Activated CD8-positive, alpha-beta memory T cell treated with anti-CD3 and anti-CD28 coated beads, Interleukin-2, amount 10 ng/mL, durations not matched to agents 7 days and 5 days (primary cell): ENCODE results near the gene IL1RL1. TPM values are rescaled to one million over a fixed set of nuclear protein-coding genes. Genes with fewer than 3 reads are reported as not detected.

ENCODE experiments used
- ATAC-seq: fragments of 150-1000 bp; cut with Tn5 transposase; one replicate; pipeline ENCODE4 v1.10.0; 2021; ENCODE audit warnings: moderate library complexity
- CTCF ChIA-PET: fragments of 350-600 bp; sonication (Branson Sonifier 250); formaldehyde crosslinking; loops from one replicate; lab custom pipeline; 2021; ENCODE audit warnings: antibody characterized with exemption; lab: Charles Lee
- DNase-seq: peaks from one replicate; pipeline ENCODE4 v3.0.0-alpha.2; 2020
- H3K27ac Mint-ChIP-seq: one replicate; pipeline ENCODE4 v1.8.0; 2021; ENCODE audit warnings: mild to moderate bottlenecking, mixed read lengths
- H3K27me3 Mint-ChIP-seq: one replicate; pipeline ENCODE4 v1.8.0; 2021; ENCODE audit warnings: mixed read lengths
- H3K36me3 Mint-ChIP-seq: one replicate; pipeline ENCODE4 v1.8.0; 2021; ENCODE audit warnings: mild to moderate bottlenecking, mixed read lengths
- H3K4me1 Mint-ChIP-seq: one replicate; pipeline ENCODE4 v1.8.0; 2021; ENCODE audit warnings: mixed read lengths
- H3K4me3 Mint-ChIP-seq: one replicate; pipeline ENCODE4 v1.8.0; 2021; ENCODE audit warnings: mild to moderate bottlenecking, moderate library complexity, mixed read lengths
- H3K9me3 Mint-ChIP-seq: one replicate; pipeline ENCODE4 v1.8.0; 2022; ENCODE audit warnings: low read depth, mixed read lengths
- total RNA-seq, 2 experiments: library from RNA; stranded (reverse); gene quantifications; one replicate each; pipeline ENCODE4 v1.2.3, GENCODE V29; 2021

Gene IL1RL1
- total RNA-seq, 2 experiments from 2014 or later, result 0.09 to 0.41 TPM

DNA sequence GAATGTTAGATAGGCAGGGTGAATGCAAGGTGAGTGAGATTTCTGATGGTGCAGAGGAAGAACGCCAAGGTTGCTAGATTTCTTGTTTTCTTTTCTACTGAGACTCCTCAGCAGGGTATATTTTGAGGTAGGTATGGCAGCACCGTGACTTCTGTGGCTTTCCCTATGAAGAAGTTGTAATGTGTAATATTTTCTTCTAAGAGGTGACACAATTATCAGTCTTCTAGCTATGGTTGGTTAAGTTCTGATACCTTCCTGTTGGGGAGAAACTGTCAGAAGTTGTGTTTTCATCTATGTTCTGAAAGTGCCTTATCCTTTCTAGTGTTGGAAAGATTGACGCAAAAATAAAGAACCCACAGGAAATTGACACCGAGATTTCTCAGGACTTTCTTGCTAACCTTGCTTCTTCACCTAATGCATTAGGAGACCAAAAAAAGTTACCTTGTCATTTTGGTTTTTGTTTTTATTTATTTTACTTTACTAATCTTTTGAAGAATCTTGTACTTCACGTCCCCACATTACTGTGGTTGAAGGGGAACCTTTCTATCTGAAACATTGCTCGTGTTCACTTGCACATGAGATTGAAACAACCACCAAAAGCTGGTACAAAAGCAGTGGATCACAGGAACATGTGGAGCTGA lies 56.1 kb downstream of the IL1RL1 start:
- peaks cover 16% of the 10 kb centered on the region for H3K9me3 Mint-ChIP-seq
- peaks cover 84% of the 10 kb centered on the region for H3K36me3 Mint-ChIP-seq
- peak; percentile 86 for ATAC-seq
- CTCF ChIA-PET, result interaction anchor here (1.5 to 1.9 kb wide), 2 partner anchors 12 to 127 kb away, joined by 4 to 5 read pairs; partner anchors contain the start of gene IL18R1
- H3K4me1 Mint-ChIP-seq, result peaks cover 44% of the 10 kb centered on the region
- H3K27me3 Mint-ChIP-seq, result no peaks in the 10 kb centered on the region
- H3K4me3 Mint-ChIP-seq, result peak overlapping the region; percentile 56
- DNase-seq, result peak; percentile 54
- peak overlapping the region; percentile 87 for H3K27ac Mint-ChIP-seq

DNA sequence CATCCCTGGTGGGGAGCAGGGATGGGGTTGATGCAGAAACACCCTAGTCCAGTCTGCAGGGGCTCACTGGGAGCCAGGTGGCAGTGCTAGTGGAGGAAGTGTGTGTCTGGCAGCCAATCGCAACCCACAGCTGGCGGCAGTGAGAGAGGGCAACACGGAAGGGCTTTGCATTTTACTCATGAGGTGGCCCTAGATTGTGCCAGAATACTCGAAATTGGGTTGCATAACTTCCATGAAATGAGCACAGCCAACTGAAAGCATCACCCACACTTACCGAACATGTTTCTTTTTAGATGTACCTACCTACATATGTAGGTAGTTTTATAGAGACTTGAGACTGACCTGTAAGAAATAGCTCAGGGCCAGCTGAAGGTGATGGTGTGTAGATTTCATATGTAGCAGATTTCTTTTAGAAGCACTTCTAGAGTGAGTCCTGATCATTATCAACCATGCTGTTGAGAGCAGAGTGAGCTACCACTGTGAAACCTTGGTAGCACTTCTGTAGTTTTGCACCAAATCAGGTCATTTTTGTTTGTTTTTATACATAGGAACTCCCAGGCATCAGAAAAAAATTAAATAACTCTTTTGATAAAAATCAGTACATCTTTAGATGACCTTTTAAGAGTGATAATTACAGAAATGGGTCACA lies 57.2 kb downstream of the IL1RL1 start:
- CTCF ChIA-PET, result interaction anchor here (1.5 to 1.9 kb wide), 2 partner anchors 13 to 128 kb away, joined by 4 to 5 read pairs; partner anchors contain the start of gene IL18R1
- DNase-seq, result no peak
- H3K4me1 Mint-ChIP-seq, result peaks cover 44% of the 10 kb centered on the region
- H3K4me3 Mint-ChIP-seq, result no peak overlapping the region
- H3K9me3 Mint-ChIP-seq, result peaks cover 20% of the 10 kb centered on the region
- peaks cover 83% of the 10 kb centered on the region for H3K36me3 Mint-ChIP-seq
- no peaks in the 10 kb centered on the region for H3K27me3 Mint-ChIP-seq
- peak overlapping the region; percentile 87 for H3K27ac Mint-ChIP-seq
- no peak for ATAC-seq

DNA sequence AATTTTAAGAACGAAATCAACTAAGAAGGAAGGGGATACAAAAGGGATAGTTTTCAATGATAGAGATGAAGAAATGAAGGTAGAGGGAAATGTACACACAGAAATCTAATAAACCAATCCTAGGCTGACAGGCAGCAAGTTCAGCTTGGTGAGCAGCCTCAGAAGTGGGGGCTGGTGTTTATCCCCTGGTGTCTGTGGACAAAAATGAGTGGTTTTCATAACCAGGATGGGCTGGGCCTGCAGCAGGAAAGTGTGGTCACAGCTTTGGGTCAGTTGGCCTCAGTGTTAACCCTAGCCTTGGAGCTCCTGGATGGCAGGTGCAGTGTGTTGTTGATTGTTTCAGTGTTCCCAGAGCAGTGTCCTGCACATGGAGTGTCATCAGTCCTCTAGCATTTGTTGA lies 58.5 kb downstream of the IL1RL1 start:
- H3K9me3 Mint-ChIP-seq, result peaks cover 19% of the 10 kb centered on the region
- peaks cover 44% of the 10 kb centered on the region for H3K4me1 Mint-ChIP-seq
- CTCF ChIA-PET, result no interaction called here
- no peak for ATAC-seq
- no peak overlapping the region for H3K4me3 Mint-ChIP-seq
- H3K27ac Mint-ChIP-seq, result no peak overlapping the region
- no peaks in the 10 kb centered on the region for H3K27me3 Mint-ChIP-seq
- peaks cover 80% of the 10 kb centered on the region for H3K36me3 Mint-ChIP-seq
- DNase-seq, result no peak

DNA sequence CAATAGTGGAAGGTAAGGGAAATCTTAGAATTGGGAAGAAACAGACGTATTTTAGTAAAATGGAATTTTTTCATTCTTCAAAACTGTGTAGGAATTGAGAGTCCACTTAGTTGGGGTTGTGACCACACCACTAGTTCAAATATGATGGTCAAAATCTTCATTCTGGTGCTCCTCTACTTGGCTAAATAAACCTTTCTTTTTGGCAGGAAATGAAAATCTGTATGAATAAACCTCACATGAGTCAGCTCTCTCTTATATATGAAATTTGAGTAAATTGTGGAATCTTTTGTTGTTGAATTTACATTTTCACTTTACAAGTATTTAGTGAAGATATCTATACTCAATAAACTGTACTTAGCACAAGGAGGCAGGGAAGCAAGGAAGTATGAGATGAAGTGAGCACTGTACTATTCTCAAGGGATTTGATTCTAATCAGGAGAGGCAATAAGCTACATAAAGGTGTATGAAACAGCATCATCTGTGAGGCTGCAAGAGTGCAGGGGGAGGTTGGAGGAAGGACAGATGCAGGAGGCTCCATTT lies 64.8 kb downstream of the IL1RL1 start:
- CTCF ChIA-PET, result interaction anchor here (1.5 kb wide), 1 partner anchor 21 kb away, joined by 3 read pairs; no protein-coding TSS in a partner anchor
- no peak for DNase-seq
- peaks cover 24% of the 10 kb centered on the region for H3K9me3 Mint-ChIP-seq
- no peak overlapping the region for H3K27ac Mint-ChIP-seq
- H3K27me3 Mint-ChIP-seq, result no peaks in the 10 kb centered on the region
- ATAC-seq, result no peak
- peaks cover 78% of the 10 kb centered on the region for H3K36me3 Mint-ChIP-seq
- H3K4me1 Mint-ChIP-seq, result peaks cover 2% of the 10 kb centered on the region
- no peak overlapping the region for H3K4me3 Mint-ChIP-seq

DNA sequence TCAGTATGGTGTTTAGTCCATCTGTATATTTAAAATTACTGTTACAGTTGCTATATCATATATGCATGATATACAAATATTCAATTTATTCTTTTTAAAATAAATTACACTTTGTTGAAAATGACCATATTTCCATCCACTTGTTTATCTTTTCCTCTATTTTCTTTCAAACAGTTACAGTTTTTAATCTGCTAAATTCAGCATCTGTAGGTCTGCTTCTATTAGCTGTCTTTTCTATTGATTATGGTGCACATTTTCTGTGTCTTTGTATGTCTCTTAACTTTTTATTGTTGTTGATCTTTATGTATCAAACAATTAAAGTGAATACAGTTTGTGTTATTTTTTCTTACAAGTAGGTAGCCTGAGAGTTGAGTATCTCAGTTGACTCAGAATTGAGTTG lies 72.4 kb downstream of the IL1RL1 start:
- Mint-ChIP-seq H3K27me3 (no peaks in the 10 kb centered on the region), H3K9me3 (peaks cover 26% of the 10 kb centered on the region), H3K27ac (no peak overlapping the region), H3K4me3 (no peak overlapping the region), H3K4me1 (peaks cover 7% of the 10 kb centered on the region), H3K36me3 (peaks cover 80% of the 10 kb centered on the region)
- CTCF ChIA-PET, result no interaction called here
- DNase-seq (no peak), ATAC-seq (no peak)

DNA sequence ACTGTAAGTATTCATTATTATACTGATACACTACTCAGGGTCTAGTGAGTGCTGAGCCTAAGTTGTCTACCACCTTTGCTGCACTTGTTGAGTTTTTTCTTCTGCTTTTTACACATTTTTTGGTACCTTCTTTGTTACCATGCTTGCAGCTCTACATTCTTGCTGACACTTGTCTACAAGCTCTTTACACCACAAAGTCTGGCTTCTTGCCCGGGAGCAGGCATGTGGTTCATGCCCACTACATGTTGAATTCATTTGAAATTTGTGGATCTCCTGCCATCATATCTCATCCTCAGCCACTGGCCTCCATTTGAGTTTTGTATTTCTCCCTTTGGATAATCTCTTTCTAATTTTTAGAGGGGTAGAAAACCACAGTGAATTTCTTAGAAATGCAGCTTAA lies 74.2 kb downstream of the IL1RL1 start:
- Mint-ChIP-seq H3K27ac (no peak overlapping the region), H3K4me3 (no peak overlapping the region), H3K9me3 (peaks cover 24% of the 10 kb centered on the region), H3K4me1 (peaks cover 7% of the 10 kb centered on the region), H3K36me3 (peaks cover 76% of the 10 kb centered on the region), H3K27me3 (no peaks in the 10 kb centered on the region)
- DNase-seq (no peak), ATAC-seq (no peak)
- CTCF ChIA-PET, result interaction anchor here (0.8 to 1.0 kb wide), 2 partner anchors 57 to 63 kb away, joined by 3 read pairs; no protein-coding TSS in a partner anchor

DNA sequence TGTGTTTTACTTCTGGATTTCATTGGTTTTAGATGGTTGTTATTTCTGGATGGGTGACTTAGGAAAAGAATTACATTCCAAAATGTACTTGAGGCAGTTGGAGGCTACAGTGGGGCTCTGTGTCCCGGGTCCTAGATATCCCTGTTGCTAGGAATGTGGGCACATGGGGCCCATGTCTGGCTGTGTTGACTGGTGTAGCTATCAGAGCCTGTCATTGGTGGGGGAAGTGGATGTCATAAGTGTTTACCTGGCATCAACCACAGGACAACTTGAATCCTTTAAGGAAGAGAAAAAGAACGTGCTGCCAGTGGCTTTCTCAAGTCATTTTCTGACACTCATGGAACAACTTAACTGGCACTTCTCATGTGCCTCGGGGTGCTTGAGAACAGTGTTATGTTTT lies 74.6 kb downstream of the IL1RL1 start:
- H3K27ac Mint-ChIP-seq, result no peak overlapping the region
- CTCF ChIA-PET, result interaction anchor here (0.8 to 1.0 kb wide), 2 partner anchors 57 to 63 kb away, joined by 3 read pairs; no protein-coding TSS in a partner anchor

DNA sequence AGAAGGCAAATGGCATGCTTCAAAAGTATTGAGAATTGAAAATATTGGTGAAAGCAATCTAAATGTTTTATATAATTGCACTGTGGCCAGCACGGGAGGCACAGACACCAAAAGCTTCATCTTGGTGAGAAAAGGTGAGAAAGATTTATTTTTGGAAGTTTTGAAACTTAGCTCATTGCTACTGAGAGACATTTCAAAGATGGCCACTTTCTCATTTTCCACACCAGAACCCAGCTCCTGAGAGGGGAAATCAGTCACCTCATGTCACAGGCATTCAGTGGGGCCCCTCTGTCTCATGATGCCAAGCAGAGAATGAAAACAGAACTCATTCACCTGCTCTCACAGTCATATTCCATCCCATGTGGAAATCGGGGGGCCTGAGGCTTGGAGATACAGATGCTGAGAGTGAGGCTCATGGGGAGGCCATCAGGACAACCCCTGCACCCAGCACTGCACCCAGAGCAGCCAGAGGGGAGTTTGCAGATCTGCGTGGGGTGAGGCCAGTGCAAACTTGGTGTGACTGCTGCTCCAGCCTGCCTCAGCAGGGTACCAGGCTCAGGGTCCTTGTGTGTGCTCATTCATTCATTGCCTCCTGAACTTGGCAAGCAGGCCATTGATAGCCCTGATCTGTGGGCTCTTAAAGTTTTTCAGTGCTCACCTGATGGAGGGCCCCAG lies 75.6 kb downstream of the IL1RL1 start:
- CTCF ChIA-PET, result no interaction called here
- Mint-ChIP-seq H3K9me3 (peaks cover 22% of the 10 kb centered on the region), H3K4me3 (no peak overlapping the region), H3K27me3 (no peaks in the 10 kb centered on the region), H3K4me1 (peaks cover 13% of the 10 kb centered on the region), H3K36me3 (peaks cover 70% of the 10 kb centered on the region), H3K27ac (no peak overlapping the region)
- DNase-seq (no peak), ATAC-seq (no peak)

More for the DNA sequence above, 74.6 kb downstream of the IL1RL1 start:
- H3K4me3 Mint-ChIP-seq, result no peak overlapping the region
- DNase-seq, result no peak
- H3K4me1 Mint-ChIP-seq, result peaks cover 7% of the 10 kb centered on the region
- no peaks in the 10 kb centered on the region for H3K27me3 Mint-ChIP-seq
- ATAC-seq, result no peak
- H3K9me3 Mint-ChIP-seq, result peaks cover 24% of the 10 kb centered on the region
- peaks cover 75% of the 10 kb centered on the region for H3K36me3 Mint-ChIP-seq

DNA sequence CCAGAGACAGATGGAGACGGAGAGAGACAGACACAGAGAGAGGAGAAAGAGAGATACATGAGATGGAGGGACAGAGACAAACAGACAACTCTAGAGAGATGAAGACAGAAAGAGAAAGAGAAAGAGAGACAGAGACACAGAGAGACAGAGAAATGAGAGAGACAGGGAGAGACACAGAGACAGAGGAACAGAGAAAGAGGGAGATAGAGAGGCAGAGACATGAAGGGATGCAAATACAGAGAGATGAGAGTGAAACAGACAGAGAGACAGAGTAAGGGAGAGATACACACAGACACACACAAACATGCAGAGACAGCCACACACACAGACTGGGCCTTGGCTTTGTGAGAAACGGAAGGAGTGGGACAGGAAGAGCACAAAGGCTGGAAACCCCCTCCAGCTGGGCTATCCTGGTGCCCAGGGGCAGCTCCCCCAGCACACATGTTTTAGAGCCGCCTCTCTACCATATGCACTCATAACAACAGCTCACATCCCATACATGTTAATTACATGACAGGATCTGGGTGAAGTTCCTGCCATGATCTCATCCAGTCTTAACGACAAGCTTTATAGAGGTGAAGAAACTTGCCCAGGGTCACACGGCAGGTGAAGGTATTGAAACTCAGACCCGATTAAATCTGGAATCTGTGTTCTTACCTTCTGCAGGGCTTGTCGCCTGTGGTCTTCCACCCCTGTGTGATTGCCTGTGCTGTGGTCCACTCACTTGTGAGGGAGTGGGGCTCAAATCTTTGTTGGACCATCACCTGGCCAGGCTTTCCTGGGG lies 76.6 kb downstream of the IL1RL1 start:
- peak overlapping the region; percentile 25 for H3K27ac Mint-ChIP-seq
- peaks cover 21% of the 10 kb centered on the region for H3K9me3 Mint-ChIP-seq
- ATAC-seq (no peak), DNase-seq (no peak)
- CTCF ChIA-PET, result no interaction called here
- peaks cover 65% of the 10 kb centered on the region for H3K36me3 Mint-ChIP-seq
- H3K27me3 Mint-ChIP-seq, result no peaks in the 10 kb centered on the region
- H3K4me3 Mint-ChIP-seq, result no peak overlapping the region
- H3K4me1 Mint-ChIP-seq, result peaks cover 11% of the 10 kb centered on the region

DNA sequence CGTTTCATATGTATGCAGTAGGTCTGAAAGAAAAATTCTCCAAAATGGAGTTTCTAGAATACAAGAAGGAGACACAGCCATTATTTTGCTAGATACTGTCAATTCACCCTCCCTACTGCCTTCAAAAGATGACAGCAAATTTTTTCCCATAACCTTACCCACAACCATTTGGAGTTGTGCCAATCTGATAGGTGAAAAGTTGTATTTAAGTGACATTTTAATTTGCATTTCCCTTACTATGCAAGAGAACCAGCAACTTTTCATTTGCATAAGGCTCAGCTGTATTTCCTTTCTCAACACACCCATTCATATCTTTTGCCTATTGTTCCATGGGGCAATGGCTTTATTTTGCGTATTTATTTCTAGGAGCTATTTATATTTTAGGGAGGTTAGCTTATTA lies 80.2 kb downstream of the IL1RL1 start:
- peaks cover 40% of the 10 kb centered on the region for H3K36me3 Mint-ChIP-seq
- CTCF ChIA-PET, result no interaction called here
- ATAC-seq (no peak), DNase-seq (no peak)
- H3K4me1 Mint-ChIP-seq, result peaks cover 11% of the 10 kb centered on the region
- no peak overlapping the region for H3K4me3 Mint-ChIP-seq
- H3K27me3 Mint-ChIP-seq, result no peaks in the 10 kb centered on the region
- no peaks in the 10 kb centered on the region for H3K9me3 Mint-ChIP-seq
- H3K27ac Mint-ChIP-seq, result no peak overlapping the region

DNA sequence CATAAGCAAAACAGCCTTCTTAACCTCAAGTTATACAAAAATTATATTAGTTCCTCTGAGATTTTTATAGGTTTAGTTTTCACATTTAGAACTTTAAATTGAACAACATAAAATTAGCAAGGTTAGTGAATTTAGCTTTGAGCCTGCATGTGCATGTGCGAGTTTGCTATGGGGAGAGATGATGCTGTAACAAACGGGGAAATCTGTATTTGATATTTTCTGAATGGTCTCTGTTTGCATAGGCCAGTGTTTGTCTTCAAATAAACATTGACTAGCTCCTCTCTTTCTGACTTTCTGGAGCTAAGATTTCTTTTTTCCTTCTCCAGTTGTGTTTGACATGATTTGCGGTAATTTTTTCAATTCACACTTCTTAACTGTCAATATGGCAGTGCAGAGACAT lies 80.7 kb downstream of the IL1RL1 start:
- H3K36me3 Mint-ChIP-seq, result peaks cover 35% of the 10 kb centered on the region
- DNase-seq (no peak), ATAC-seq (no peak)
- no peak overlapping the region for H3K4me3 Mint-ChIP-seq
- H3K27me3 Mint-ChIP-seq, result no peaks in the 10 kb centered on the region
- no peaks in the 10 kb centered on the region for H3K9me3 Mint-ChIP-seq
- CTCF ChIA-PET, result no interaction called here
- H3K4me1 Mint-ChIP-seq, result peaks cover 11% of the 10 kb centered on the region
- no peak overlapping the region for H3K27ac Mint-ChIP-seq

DNA sequence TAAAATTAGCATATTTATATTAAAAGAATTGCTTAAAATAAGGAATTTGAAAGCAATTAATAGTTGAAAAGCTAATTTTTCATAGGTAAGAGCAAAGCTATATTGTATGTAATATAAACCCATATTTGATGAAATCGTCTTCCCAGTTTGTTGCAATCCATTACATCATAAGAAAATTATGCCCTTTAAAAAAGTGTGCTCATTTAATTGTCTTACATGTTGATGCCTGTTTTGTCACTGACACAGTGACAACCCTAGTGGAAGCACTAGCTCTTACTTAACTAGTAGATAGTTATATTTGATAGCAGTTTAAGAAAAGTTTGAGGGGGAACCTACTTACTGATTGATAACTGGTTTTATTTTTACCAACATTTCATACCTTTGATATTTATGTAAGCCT lies 81.6 kb downstream of the IL1RL1 start:
- CTCF ChIA-PET, result no interaction called here
- Mint-ChIP-seq H3K27ac (no peak overlapping the region), H3K4me3 (no peak overlapping the region), H3K9me3 (no peaks in the 10 kb centered on the region), H3K27me3 (no peaks in the 10 kb centered on the region), H3K36me3 (peaks cover 29% of the 10 kb centered on the region), H3K4me1 (peaks cover 6% of the 10 kb centered on the region)
- ATAC-seq, result no peak
- DNase-seq, result no peak

DNA sequence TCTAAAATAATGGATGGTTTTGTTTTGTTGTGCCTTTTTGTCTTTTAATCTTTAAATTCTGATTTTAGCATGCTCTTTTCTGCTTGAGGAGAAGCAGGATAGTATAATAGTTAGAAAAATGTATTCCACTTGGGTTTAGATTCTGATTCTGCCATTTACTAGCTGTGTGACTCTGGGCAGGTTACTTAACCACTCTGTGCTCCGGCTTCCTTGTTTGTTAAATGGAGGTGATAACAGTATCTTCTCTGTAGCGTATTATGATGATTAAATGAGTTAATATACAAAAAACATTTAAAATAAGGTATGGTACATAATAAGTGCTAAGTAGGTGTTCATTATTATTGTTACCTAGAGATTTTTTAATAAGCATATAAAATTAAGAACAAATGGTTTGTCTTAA lies 84.6 kb downstream of the IL1RL1 start:
- DNase-seq, result no peak
- H3K27ac Mint-ChIP-seq, result no peak overlapping the region
- H3K27me3 Mint-ChIP-seq, result no peaks in the 10 kb centered on the region
- no peak for ATAC-seq
- H3K4me3 Mint-ChIP-seq, result no peak overlapping the region
- peaks cover 15% of the 10 kb centered on the region for H3K36me3 Mint-ChIP-seq
- CTCF ChIA-PET, result interaction anchor here (1.5 kb wide), 1 partner anchor 20 kb away, joined by 3 read pairs; no protein-coding TSS in a partner anchor
- peaks cover 20% of the 10 kb centered on the region for H3K4me1 Mint-ChIP-seq
- H3K9me3 Mint-ChIP-seq, result no peaks in the 10 kb centered on the region
